OCI-LY7 (cell line): ENCODE results near the gene SLC39A12. TPM values are rescaled to one million over a fixed set of nuclear protein-coding genes. Genes with fewer than 3 reads are reported as not detected.

Experiments used
- BruUV-seq: library from RNA; stranded (reverse); fragments of 400-500 nt; replicated peaks from 2 replicates; lab custom pipeline; 2021; lab: Mats Ljungman, UMichigan
- CTCF ChIA-PET: fragments of 300-600 bp; sonication (Branson Sonifier 250); formaldehyde crosslinking; loops from one replicate; lab custom pipeline; 2022; ENCODE audit warnings: antibody characterized with exemption; ENCODE audit not compliant: unreplicated experiment; lab: Charles Lee
- POLR2A ChIA-PET: fragments of 300-600 bp; sonication (Branson Sonifier 250); formaldehyde crosslinking; loops from one replicate; lab custom pipeline; 2022; ENCODE audit warnings: antibody characterized with exemption; lab: Charles Lee
- DNase-seq: peaks from one replicate; pipeline ENCODE4 v3.0.0-alpha.2; 2015; ENCODE audit warnings: low spot score
- H2AFZ ChIP-seq: fragments of 200-600 bp; sonication (generic), shearing (Covaris generic); 2 replicates; pipeline ENCODE4 v1.6.1; 2014; ENCODE audit warnings: mild to moderate bottlenecking, antibody characterized with exemption, low read length, moderate library complexity
- H3K27ac ChIP-seq: fragments of 200-600 bp; sonication (generic); 2 replicates; pipeline ENCODE4 v1.5.1; 2014; ENCODE audit warnings: mixed run types, low read depth, mild to moderate bottlenecking, moderate library complexity, low read length, inconsistent platforms; ENCODE audit not compliant: poor library complexity, severe bottlenecking
- H3K36me3 ChIP-seq: fragments of 200-600 bp; sonication (generic); 2 replicates; pipeline ENCODE4 v1.6.1; 2014; ENCODE audit warnings: mild to moderate bottlenecking, antibody characterized with exemption, low read length, moderate library complexity, mixed read lengths; ENCODE audit not compliant: insufficient read depth
- H3K4me1 ChIP-seq: fragments of 200-600 bp; sonication (generic); 2 replicates; pipeline ENCODE4 v1.5.1; 2014; ENCODE audit warnings: mild to moderate bottlenecking, low read length; ENCODE audit not compliant: insufficient read depth, poor library complexity, severe bottlenecking
- H3K4me2 ChIP-seq: fragments of 200-600 bp; sonication (generic); 2 replicates; pipeline ENCODE4 v1.6.1; 2014; ENCODE audit warnings: mild to moderate bottlenecking, low read length
- H3K4me3 ChIP-seq: fragments of 200-600 bp; sonication (generic); 2 replicates; pipeline ENCODE4 v1.5.1; 2014; ENCODE audit warnings: mild to moderate bottlenecking, low read depth, low read length; ENCODE audit not compliant: poor library complexity, severe bottlenecking
- H3K79me2 ChIP-seq: fragments of 200-600 bp; sonication (generic); 2 replicates; pipeline ENCODE4 v1.6.1; 2016; ENCODE audit warnings: low read depth, mild to moderate bottlenecking, low read length, moderate library complexity, mixed read lengths; ENCODE audit not compliant: insufficient read depth
- H3K9me2 ChIP-seq: fragments of 200-600 bp; sonication (generic); 2 replicates; pipeline ENCODE4 v1.6.1; 2016; ENCODE audit warnings: mild to moderate bottlenecking, low read length, mixed read lengths; ENCODE audit not compliant: insufficient read depth
- H3K9me3 ChIP-seq: fragments of 200-600 bp; sonication (generic); 2 replicates; pipeline ENCODE4 v1.6.1; 2014; ENCODE audit warnings: mild to moderate bottlenecking, mixed run types, low read length, mixed read lengths
- H4K20me1 ChIP-seq: fragments of 200-600 bp; sonication (generic); 2 replicates; pipeline ENCODE4 v1.6.1; 2014; ENCODE audit warnings: mild to moderate bottlenecking, antibody characterized with exemption, low read length, moderate library complexity, mixed read lengths; ENCODE audit not compliant: insufficient read depth
- CTCF ChIP-seq: fragments of 200-600 bp; sonication (generic); conservative IDR thresholded peaks from 2 replicates; pipeline ENCODE4 v1.5.1; 2014; ENCODE audit warnings: mild to moderate bottlenecking, antibody characterized with exemption, low read length, moderate library complexity, mixed read lengths
- EZH2phosphoT487 ChIP-seq: fragments of 200-600 bp; sonication (generic); IDR thresholded peaks from 2 replicates; pipeline ENCODE4 v1.6.1; 2018; ENCODE audit warnings: low read depth, borderline replicate concordance, mild to moderate bottlenecking, mixed run types, antibody characterized with exemption, low read length, moderate library complexity, mixed read lengths
- intact Hi-C: fragments of 100-400 bp; cut with micrococcal nuclease; formaldehyde crosslinking; loops from one replicate; pipeline ENCODE4 v1.10.0; 2022; ENCODE audit not compliant: unreplicated experiment
- total RNA-seq, 2 experiments: library from RNA; depleted of rRNA in 1 of 2; stranded (reverse); fragments of >200 nt in 1 of 2; shearing (Covaris generic) in 1 of 2; gene quantifications; 2 replicates each; pipeline ENCODE4 v1.2.3, GENCODE V29; 2014 to 2022

SLC39A12 gene
- total RNA-seq, 2 experiments from 2014 or later, result not detected

GRCh38 chr10:18043148-18044006 lies 91.7 kb downstream of the SLC39A12 start:
- Histone ChIP-seq H3K4me1 (no peaks in the 10 kb centered on the region), H3K4me2 (no peak overlapping the region), H2AFZ (no peak overlapping the region), H3K9me3 (no peaks in the 10 kb centered on the region), H4K20me1 (no peaks in the 10 kb centered on the region), H3K9me2 (no peaks in the 10 kb centered on the region), H3K36me3 (no peaks in the 10 kb centered on the region), H3K79me2 (no peaks in the 10 kb centered on the region), H3K27ac (no peak overlapping the region), H3K4me3 (no peak overlapping the region)
- TF ChIP-seq CTCF, result no peak
- TF ChIP-seq EZH2phosphoT487, result no peak
- ChIA-PET CTCF (no interaction called here), POLR2A (no interaction called here)
- intact Hi-C loops, result no loop called here
- no peak for DNase-seq
- no TSS peak for BruUV-seq

GRCh38 chr10:18044976-18045720 lies 93.4 kb downstream of the SLC39A12 start:
- BruUV-seq, result no TSS peak
- no peak overlapping the region for H2AFZ ChIP-seq
- no peaks in the 10 kb centered on the region for H3K4me1 ChIP-seq
- TF ChIP-seq CTCF, result no peak
- H3K9me3 ChIP-seq, result no peaks in the 10 kb centered on the region
- ChIA-PET CTCF (no interaction called here), POLR2A (interaction anchor here (0.6 to 0.7 kb wide), 2 partner anchors 21 to 548 kb away, joined by 3 to 8 read pairs; no protein-coding TSS in a partner anchor)
- H4K20me1 ChIP-seq, result no peaks in the 10 kb centered on the region
- DNase-seq, result no peak
- no peak overlapping the region for H3K4me2 ChIP-seq
- no peak overlapping the region for H3K4me3 ChIP-seq
- intact Hi-C loops, result no loop called here
- no peaks in the 10 kb centered on the region for H3K79me2 ChIP-seq
- no peak overlapping the region for H3K27ac ChIP-seq
- no peaks in the 10 kb centered on the region for H3K36me3 ChIP-seq
- H3K9me2 ChIP-seq, result no peaks in the 10 kb centered on the region

GRCh38 chr10:18056583-18056982 lies 104.9 kb downstream of the SLC39A12 start:
- Histone ChIP-seq H3K4me3 (no peak overlapping the region), H3K4me2 (no peak overlapping the region), H4K20me1 (no peaks in the 10 kb centered on the region), H3K9me3 (no peaks in the 10 kb centered on the region), H3K9me2 (no peaks in the 10 kb centered on the region), H2AFZ (no peak overlapping the region), H3K27ac (no peak overlapping the region), H3K36me3 (no peaks in the 10 kb centered on the region), H3K79me2 (no peaks in the 10 kb centered on the region), H3K4me1 (no peaks in the 10 kb centered on the region)
- BruUV-seq, result no TSS peak
- DNase-seq, result no peak
- ChIA-PET CTCF (no interaction called here), POLR2A (no interaction called here)
- TF ChIP-seq CTCF (no peak), EZH2phosphoT487 (no peak)
- intact Hi-C loops, result no loop called here
